Measurements from ENCODE around the gene CACNG4.

Gene CACNG4

DNA sequence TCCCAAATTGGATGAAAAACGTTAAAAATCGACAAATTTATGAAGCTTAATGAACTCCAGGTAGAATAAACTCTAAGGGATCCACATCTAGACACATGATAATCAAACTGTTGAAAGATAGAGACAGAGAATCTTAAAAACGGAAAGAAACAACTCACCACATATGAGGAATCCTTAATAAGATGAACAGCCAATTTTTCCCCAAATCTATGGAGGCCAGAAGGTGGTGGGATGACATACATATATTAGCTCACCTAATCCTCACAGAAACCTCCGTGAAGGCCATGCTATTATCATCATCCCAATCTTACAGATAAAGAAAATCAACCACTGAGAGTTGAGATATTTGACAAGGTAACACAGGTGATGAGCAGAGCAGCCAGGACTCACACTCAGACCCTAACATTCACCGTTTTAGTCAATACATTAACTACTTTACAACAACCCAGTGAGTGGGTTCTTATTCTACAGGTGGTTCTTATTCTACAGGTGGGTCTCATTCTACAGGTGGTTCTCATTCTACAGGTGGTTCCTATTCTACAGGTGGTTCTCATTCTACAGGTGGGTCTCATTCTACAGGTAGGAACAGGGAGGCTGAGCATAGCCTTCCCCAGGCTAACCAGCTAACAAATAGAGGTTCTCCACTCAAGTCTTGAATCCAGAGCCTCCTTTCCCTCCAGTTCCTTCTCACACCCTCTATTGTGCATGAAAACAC, 84.7 kb downstream of the CACNG4 start:
- DNase-seq: no peak

DNA sequence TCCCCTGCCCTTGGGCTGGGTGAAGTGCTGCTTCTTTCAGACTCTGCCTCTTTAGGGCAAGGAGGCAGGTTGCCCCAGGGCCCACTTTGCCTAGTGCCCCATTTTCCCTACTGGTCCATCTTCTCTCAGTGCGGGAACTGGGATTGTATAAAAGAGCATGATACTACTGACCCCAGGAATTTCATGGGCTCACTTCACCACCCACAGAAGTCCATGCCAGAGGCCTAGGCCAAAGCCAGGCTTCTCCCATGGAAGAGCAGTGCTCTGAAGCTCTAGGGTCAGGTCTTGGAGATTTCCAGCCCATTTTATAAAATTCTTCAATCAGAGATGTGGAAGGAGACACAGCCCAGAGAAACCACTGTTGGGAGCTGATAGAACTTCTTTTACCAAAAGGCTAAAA, 85.6 kb downstream of the CACNG4 start:
- no peak for DNase-seq

DNA sequence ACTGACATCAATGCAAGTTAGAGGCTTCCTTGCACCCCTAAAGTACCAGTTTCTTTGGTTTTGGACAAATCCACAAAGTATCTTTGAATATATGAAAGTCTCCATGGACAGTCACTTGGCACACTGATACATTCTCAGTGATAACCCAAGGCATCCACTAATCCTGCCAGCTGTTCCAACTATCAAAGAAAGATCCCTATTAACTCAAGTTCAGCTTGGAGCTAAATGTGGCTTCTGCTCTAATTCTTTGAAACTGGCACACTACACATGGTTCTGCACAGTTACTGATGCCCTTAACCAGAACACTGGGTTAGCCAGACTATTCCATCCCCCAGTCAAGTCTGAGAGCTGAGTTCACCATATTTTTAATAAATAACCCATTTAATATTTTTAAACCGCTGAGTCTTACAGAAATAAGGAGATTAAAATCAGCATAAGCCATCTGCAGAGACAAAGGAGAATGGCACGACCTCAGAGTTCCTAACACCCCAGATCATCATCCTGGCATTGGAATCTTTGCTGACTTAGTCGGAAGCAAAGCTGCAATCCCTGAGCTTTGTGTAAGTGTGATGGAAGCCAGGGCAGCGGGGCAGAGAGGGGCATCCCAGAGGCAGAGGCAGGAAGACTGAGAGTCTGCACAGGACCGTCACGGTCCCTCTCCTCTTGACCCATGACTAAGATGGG, 86.1 kb downstream of the CACNG4 start:
- no peak for DNase-seq

DNA sequence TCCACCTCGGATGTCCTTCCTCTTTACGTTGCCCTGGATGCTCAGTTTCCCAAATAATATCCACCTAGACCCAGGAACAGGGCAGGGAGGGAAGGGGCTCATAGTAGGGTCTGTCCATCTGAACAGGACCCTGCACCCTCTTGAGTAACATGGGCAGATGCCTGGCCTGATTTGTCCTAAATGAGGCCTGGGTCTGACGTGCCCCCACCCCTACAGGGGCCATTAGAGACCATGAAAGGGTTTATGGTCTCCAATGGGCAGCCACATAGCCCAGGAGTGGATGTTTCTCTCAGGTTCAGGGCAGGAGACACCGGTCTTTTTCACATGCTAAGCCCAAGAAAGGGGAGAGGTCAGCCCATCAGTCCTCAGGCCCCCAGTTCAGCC, 86.6 kb downstream of the CACNG4 start:
- no peak for DNase-seq

DNA sequence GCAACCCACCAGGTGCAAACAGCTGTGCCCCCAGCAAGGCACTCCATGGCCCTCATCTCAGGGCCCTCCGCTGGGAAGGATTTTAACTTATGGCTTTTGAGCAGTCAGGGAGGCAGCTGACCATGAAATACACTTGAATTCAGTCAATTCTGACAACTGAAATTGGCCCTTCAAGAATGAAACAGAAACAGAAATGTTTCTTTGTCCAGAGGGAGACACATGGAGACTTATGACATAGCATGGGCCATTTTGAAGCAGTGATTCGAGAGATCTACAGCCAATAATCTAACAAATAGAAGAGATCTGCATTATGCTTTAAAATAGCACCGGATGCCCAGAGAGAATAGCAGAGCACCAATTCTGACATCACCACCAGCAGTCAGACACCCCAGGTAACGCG, 87.3 kb downstream of the CACNG4 start:
- no peak for DNase-seq

DNA sequence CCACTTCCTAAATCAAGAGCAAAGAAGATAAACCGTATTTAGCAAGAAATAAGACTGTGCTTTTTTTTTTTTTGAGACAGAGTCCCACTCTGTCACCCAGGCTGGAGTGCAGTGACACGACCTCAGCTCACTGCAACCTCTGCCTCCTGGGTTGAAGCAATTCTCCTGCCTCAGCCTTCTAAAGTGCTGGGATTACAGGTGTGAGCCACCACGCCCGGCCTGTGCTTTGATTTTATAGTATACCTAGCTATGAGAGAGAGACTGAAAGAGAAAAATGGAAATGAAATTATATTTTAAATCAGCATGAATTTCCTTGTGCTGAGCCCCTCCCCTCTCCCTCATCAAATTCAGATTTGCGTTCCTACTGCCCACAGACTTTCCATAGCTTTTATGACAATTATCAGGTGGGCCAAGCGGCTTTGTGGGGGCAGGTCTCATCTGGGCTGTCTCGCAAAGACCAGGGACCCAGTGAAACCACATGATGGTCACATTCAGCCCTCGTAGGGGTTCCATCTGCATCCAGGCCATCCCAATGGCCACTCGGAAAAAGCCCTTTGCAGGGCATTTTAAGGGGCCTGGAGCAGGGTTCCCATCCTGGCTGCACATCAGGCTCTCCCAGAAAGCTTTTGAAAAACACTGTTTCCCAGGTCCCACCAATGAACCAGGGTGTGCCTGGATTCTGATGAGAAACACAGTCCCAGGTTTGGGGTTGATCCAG, 88.4 kb downstream of the CACNG4 start:
- DNase-seq: no peak

DNA sequence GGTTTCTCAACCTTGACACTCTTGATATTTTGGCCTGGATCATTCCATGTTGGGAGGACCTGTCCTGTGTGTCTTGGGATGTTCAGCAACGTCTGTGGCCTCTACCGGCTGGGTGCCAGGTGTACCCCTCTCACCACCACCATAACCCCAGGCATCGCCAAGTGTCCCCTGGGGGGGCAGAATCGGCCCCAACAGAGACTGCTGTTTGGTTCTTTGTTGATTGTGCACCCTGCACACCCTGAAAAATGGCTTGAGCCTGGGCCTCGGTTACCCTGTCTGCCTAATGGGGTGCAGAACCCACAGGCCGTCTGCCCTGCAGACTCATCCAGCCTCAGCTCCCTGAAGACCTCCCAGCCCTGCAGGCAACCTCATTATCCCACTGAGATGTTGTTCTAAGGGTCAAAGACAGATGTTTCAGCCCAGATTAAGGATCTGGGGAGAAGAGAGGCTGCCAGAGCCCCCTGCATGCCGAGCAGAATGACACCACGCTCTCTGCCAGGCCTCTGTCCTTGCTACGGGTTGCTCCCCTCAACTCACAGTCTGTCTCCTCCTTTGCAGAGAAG, 89.0 kb downstream of the CACNG4 start:
- DNase-seq: no peak

DNA sequence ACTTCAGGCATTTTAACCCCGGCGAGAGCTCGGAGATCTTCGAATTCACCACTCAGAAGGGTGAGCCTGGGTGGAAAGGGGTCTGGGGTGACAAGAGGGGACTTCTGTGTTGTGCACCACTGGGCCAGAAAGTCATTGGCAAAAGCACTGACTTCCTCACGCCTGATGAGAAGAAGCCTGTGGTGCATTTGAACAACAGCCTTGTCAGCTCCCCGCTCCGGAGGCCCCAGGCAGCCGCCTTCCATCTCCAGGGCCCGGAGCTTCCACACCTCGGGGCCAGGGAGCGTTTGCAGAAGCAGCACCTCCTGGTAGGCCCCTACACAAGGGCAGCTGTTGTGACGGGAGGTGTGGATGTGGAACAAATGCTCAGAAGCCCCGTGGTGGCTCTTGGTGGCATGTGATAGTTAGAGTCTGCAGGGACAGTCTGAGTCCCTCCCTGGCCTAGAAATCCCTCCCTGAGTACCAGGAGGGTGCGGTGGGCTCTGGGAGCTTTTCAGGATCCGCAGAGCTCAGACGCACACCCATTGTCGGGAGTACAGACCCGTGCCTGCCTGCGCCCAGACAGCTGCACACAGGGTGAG, 89.6 kb downstream of the CACNG4 start:
- DNase-seq: no peak

DNA sequence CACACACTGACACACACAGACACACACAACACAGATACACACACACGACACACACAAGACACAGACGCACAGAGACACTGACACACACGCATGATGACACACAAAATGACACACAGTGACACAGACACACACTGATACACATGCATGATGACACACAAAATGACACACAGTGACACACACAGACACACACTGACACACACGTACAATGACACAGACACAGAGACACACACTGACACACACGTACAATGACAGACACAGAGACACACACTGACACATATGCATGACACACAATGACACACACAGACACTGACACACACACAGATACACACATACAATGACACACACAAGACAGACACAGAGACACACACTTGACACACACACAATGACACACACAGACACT, 90.1 kb downstream of the CACNG4 start:
- no peak for DNase-seq

DNA sequence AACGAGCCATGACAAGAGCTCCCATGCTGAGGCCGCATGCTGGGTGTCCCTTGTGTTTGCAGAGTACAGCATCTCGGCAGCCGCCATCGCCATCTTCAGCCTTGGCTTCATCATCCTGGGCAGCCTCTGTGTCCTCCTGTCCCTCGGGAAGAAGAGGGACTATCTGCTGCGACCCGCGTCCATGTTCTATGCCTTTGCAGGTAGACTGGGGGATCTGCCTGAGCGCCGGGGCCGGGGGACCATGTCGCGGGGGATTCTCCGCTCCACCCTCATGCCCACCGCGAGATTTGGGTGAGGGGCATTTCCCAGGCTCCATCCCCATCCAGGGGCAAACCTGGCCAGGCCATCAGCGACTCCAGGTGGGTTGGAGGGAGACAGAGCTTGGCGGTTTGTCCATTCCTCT, 90.5 kb downstream of the CACNG4 start:
- no peak for DNase-seq

DNA sequence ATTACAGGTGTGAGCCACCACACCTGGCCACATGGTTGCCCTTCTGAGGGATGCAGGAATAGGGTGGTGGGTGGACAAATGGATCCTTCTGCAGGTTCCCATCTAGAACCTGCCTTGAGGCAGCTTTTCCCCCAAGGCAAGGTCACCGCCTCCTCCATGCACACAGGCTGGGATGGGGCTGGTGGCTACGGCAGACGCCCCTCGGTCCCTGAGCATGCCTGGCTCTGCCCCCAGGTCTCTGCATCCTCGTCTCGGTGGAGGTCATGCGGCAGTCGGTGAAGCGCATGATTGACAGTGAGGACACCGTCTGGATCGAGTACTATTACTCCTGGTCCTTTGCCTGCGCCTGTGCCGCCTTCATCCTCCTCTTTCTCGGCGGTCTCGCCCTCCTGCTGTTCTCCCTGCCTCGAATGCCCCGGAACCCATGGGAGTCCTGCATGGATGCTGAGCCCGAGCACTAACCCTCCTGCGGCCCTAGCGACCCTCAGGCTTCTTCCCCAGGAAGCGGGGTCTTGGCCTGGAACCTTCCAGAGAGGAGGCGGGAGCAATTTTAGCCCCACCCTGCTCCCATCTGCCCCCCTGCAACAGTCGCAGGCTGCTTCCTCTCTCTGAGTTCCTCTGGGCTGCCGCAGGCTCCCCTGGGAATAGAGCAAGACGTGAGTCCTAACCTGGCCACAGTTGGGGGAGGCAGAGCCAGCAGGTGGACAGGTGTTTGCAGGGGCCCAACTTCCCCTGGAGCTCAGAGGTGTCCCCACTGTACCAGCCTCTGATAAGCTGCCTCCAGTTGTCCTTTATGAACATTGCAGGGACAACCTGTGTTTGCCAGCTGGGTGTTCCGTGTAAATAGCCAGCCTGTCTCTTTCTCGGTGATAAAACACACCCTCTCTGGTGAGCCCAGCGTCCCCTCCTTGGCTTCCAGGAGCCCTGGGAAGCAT, 91.6 kb downstream of the CACNG4 start:
- no peak for DNase-seq

DNA sequence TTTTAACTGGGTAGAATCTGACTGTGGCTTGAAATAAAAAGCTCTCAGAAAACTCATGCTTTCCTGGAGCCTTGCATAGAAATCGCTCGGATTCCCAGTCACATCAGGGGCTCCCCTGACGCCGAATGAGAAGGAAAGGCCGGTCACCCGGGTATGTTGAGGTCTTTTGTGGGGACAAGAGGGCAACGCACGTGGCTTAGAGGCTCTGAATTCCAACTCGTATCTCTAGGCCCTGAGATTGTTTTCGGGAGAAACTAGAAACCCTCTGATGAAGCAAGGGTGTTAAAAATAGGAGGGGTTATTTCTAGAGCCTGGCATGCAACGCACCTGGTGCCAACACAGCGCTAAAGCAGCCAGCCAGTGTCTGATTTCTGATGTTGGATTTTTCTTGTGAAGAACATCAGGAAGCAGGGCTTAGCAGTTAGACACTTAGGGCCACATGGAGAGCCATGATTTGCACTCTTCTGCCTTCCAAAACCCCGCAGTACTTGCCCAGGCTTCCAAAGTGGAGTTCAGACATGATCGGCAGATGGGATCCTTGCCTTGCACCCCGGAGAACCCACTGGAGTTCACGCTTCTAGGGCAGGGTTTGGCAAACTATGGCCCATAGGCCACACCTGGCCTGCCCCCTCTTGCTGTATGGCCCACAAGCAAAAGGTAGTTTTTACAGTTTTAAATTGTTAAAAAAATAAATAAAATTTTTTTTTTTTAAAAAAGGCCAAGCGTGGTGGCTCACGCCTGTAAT, 92.4 kb downstream of the CACNG4 start:
- no peak for DNase-seq

DNA sequence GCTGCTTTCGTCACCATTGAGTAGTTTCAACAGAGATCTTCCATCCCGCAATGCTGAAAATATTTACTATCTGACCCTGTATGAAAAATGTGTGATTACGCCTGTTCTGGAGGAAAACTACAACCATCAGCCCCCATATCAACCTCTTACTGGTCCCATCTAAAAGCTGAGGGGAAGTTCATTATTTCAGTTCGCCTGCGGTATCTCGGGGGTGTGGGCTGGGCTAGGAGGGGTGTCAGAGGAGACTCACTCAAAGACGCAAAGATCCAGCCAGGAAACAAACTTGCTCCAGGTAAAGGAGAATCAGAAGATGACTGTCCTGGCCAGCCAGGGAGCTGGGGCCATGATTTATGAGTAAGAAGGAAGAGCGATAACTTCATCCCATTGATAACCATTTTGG, 93.5 kb downstream of the CACNG4 start:
- no peak for DNase-seq

DNA sequence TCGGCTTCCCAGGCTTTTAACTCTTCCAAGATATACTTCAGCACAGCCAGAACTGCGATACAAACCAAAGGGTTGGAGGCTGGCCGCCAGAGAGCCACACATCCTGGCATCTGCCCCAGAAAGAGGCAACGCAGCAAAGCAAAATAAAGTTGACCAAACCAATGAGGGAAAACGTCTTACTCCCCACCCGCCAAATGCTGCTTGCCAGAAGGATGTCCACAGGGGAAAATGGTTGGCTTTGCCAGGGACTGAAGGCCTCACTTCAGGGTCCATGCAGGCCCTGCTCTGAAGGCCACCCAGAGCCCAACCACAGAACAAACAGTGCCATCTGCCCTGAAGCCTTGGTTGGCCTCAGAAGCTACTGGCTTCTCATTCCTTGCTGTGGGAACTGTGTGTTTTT, 94.9 kb downstream of the CACNG4 start:
- DNase-seq: peak; percentile 69

DNA sequence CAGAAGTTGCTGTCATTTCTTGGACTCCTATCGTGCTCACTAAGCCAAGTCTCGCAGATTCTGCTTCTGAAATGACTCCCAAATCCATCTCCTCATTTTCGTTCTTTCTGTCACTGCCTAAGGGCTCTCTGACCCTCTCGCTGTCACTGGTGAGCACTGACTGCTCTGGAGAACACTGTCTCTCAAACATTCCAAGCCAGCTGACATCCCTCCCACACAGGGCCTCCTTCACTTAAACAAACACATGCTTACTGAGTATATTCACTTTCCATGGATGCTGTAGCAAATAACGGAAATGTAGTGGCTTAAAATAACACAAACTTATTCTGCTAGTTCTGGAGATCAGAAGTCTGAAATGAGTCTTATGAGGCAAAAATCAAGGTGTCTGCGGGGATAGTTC, 98.6 kb downstream of the CACNG4 start:
- DNase-seq: no peak

DNA sequence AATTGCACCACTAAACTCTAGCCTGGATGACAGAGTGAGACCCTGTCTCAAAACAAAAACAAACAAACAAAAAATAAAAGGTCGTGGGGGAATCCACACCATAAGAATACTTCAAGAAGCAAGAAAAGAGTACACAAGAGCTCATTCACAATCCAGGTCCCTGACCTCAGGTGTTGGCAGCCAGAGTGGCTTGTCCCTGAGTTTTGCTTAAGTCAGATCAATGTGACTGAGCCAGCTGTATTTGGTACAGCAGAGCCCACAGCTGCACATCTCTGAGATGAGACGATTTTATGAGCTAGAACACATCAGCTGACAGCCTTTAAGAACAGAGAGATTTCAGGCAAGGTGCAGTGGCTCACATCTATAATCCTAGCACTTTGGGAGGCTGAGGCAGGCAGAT, 102.2 kb downstream of the CACNG4 start:
- no peak for DNase-seq

DNA sequence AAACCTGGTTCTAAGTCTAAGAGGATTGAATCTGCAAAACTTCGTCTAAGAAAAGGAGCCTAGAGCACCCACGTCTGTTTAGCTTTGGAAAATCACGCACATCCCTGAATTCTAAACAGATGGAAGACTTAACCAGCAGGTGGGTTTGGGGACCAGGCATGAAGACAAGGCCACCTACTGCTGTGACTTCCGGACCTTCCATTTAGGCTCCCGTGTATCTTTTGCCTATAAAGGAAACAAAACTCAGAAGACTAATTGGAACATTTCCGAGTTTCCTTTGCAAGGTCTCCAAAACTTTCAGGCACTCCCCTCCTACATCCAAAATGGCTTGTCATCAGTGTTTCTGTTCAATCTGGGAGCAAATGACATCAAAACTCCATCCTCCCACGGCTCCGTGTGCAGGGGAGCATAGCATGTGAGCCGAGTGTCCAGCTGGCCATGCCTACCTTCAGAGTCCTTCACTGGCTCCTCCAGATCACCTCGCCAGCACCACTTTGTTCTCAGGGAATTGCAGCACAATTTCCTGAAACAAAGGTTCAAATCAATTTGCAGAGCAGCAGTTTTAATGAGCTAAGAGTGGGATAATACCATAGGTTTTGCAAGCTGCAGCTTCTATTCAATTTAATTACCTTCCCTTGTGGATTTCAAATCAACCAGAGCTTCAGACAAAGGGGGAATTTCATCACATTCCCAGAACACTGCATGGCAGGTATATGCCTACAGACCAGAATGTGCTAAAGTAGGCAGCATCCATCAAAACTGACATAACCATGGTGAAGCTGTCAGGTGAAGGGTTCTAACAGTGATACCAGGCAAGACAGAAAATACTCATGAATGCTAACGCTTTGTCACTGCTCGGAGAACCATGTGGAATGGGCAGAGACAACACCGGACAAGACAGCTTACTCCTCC, 103.3 kb downstream of the CACNG4 start:
- no peak for DNase-seq

DNA sequence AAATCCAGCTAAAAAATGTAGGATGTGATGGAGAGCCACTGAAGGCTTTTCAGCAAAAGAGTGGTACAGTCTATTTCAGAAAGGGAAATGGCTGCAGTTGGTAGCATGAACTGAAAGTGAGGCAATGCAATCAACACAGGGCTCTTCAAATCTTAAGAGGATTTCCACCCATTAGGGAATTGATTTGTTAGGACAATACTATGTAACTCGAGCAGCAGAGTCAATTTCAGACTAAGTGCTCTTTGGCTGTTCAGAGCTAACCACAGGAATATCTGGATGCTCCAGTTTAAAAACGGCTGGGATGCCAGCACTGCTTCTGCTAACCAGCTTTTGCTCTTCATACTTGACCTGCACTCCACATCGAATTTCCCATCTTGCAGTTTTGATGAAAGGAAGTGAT, 104.5 kb downstream of the CACNG4 start:
- DNase-seq: no peak

DNA sequence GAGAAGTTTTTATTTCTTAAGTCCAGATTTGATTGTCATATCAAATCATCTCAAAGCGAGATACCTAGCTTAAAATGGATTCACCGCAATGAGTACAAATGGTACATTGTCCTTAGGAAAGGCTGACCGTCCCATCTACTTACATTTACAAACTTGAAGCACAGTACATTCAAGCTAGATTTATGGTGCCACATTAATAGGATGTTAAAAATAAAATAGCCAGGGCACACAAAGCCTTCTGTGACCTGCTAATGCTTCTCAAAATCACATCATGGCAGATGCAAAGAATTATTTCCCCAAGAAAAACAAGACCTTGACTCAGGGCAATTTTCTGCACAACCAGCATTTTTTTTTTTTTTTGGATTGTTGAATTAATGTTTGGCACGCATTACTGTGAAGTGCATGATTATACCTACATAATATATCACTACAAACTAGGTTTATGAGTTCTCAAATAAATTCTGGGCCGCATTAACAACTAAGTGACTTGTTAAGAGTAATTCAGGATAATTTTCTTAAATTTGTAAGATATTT, 105.2 kb downstream of the CACNG4 start:
- no peak for DNase-seq

DNA sequence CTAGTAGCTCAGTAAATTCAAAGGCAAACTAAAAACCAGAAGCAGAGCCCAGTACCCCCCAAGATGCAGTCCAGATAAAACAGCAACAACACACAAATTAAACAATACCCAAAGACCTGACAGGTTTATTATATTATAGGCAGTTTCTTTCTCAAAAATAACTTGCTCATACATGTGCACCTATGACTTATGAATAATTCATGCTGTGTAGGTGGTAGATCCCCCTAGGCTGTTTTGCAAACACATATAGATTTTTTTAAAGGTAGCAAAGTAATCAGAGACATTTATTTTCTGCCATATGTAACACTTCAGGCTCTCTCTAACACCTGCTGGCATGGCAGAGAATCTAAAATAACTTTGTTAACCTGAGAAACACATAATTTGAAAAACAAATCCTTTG, 107.1 kb downstream of the CACNG4 start:
- no peak for DNase-seq

All from NCI-H446 treated with DMSO at 0.1 percent for 48 hours (cell line).